ENCODE measurements around the gene ZNF541. TPM values are rescaled to one million over a fixed set of nuclear protein-coding genes. Genes with fewer than 3 reads are reported as not detected.
A peak's percentile ranks its signal among the peaks of the same experiment; 100 is the strongest.

ZNF541 gene, protein sequence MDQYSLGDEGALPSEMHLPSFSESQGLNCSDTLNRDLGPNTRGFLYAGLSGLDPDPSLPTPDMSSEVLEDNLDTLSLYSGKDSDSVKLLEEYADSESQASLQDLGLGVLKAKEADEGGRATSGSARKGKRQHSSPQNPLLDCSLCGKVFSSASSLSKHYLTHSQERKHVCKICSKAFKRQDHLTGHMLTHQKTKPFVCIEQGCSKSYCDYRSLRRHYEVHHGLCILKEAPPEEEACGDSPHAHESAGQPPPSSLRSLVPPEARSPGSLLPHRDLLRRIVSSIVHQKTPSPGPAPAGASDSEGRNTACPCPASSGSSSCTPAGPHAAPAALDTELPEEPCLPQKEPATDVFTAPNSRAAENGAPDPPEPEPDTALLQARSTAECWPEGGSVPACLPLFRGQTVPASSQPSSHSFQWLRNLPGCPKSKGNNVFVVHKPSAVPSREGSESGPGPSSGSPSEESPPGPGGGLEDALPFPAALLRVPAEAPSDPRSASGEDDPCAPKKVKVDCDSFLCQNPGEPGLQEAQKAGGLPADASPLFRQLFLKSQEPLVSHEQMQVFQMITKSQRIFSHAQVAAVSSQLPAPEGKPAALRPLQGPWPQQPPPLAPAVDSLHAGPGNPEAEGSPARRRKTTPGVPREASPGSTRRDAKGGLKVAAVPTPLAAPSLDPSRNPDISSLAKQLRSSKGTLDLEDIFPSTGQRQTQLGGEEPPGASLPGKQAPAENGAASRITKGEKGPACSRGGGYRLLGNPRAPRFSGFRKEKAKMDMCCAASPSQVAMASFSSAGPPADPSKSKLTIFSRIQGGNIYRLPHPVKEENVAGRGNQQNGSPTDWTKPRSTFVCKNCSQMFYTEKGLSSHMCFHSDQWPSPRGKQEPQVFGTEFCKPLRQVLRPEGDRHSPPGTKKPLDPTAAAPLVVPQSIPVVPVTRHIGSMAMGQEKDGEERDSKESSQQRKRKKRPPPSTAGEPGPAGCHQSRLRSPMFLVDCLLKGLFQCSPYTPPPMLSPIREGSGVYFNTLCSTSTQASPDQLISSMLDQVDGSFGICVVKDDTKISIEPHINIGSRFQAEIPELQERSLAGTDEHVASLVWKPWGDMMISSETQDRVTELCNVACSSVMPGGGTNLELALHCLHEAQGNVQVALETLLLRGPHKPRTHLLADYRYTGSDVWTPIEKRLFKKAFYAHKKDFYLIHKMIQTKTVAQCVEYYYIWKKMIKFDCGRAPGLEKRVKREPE (N-terminal part only)
- not detected for polyA plus RNA-seq (2013, experiment 1 of 2)
- polyA plus RNA-seq (2013, experiment 2 of 2), result not detected

DNA sequence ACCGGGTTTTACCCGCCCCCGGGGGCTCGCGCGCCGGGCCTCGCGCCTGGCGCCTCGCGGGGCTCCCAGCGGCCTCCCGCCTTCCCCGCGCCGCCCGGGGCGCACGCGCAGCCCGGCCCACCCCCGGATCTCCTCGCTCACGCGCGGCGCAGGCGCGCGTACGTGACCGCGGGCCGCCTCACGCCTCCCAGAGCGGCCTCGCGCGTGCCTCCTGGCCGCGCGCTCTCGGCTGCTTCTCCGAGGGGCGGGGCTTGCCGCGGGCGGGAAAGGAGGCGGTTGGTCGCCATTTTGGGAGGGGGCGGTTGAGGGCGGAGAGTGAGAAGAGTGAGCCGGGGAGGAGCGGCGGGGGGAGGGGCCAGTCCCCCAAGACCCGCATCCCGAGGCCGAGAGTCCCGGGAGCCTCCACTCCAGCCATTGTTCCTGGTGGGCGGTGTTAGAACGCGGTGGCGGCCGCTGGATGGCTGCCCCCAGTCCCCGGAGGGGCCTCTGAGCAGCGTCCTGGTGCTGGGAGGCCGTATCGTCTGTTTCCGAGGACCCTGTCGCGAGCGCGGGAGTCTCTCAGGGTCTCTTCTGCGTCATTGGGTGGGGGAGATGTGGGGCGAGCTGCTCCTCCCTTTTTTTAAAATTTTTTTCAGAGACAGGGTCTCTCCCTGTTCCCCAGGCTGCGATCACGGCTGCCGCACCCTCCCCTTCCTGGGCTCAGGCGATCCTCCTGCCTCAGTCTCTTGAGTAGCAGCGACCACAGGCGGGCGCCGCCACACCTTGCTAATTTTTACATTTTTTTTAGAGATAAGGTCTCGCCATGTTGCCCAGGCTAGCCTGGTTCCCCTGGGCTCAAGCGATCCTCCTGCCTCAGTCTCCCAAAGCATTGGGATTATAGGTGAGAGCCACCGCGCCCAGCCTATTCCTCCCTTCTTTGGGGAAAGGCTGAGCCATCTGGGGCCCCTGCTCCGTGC lies at the start of gene ZNF541:
ZNF541 (minus strand) TSS at position 78 of the 956 bp plus-strand sequence. CDS start 17,292 bp downstream, outside the sequence.
- H3K23ac ChIP-seq (ENCODE audit: low read depth, low read length, poor library complexity), result no peak within 1 kb of the TSS
- no peak within 1 kb of the TSS for H3K9ac ChIP-seq (ENCODE audit: low read depth, low read length, poor library complexity)
- no peak within 1 kb of the TSS for H2BK12ac ChIP-seq (ENCODE audit: low read length)
- no peak within 1 kb of the TSS for H4K8ac ChIP-seq (ENCODE audit: low read depth, low read length)
- H2BK5ac ChIP-seq (ENCODE audit: low read length), result no peak within 1 kb of the TSS
- H3K36me3 ChIP-seq (replicated peaks in 1 of 2; ENCODE audit: control insufficient read depth in 2 of 2, insufficient read depth in 2 of 2, low read length in 2 of 2), result no peaks in the 10 kb centered on the region
- no peak for DNase-seq (ENCODE audit: low spot score)
- H3K18ac ChIP-seq (ENCODE audit: low read length), result peak within 1 kb of the TSS; percentile 48
- no peak within 1 kb of the TSS for H3K14ac ChIP-seq (ENCODE audit: low read length)
- peaks cover 0 to 3% (median 0%) of the 10 kb centered on the region in 3 experiments for H3K27me3 ChIP-seq (ENCODE audit: control insufficient read depth in 3 of 3, insufficient read depth in 3 of 3, low read depth in 1 of 3, low read length in 3 of 3)
- peak within 1 kb of the TSS; percentile 33 for H2BK15ac ChIP-seq (ENCODE audit: low read length)
- H3K4me3 ChIP-seq (ENCODE audit: low read length in 2 of 2), result no peak within 1 kb of the TSS
- H3K9me3 ChIP-seq (replicated peaks in 1 of 2; ENCODE audit: control insufficient read depth in 2 of 2, insufficient read depth in 1 of 2, low read depth in 1 of 2, low read length in 2 of 2), result no peaks in the 10 kb centered on the region
- no peak within 1 kb of the TSS for H4K91ac ChIP-seq (ENCODE audit: low read depth, low read length, poor library complexity)
- H3K27ac ChIP-seq (replicated peaks; ENCODE audit: low read length), result no peak within 1 kb of the TSS
- H2AFZ ChIP-seq (ENCODE audit: low read length), result no peak within 1 kb of the TSS
- WGBS, 2 donors (ENCODE audit: extremely low coverage in 2 of 2, insufficient read length in 2 of 2, insufficient replicate concordance in 1 of 2), result no CpG with 5 or more reads among the region's 89 CpGs
- no peak within 1 kb of the TSS for H2BK120ac ChIP-seq (ENCODE audit: low read depth, low read length)
- peak within 1 kb of the TSS; percentile 56 for H2AK5ac ChIP-seq (ENCODE audit: low read depth, low read length)
- H3K4me2 ChIP-seq (ENCODE audit: insufficient read depth, low read length, poor library complexity, severe bottlenecking), result no peak within 1 kb of the TSS
- H3K4ac ChIP-seq (ENCODE audit: low read length), result no peak within 1 kb of the TSS
- H3K79me1 ChIP-seq (ENCODE audit: low read depth, low read length), result no peaks in the 10 kb centered on the region
- no peaks in the 10 kb centered on the region for H3K4me1 ChIP-seq (ENCODE audit: control insufficient read depth in 2 of 2, insufficient read depth in 1 of 2, low read depth in 1 of 2, low read length in 2 of 2)

DNA sequence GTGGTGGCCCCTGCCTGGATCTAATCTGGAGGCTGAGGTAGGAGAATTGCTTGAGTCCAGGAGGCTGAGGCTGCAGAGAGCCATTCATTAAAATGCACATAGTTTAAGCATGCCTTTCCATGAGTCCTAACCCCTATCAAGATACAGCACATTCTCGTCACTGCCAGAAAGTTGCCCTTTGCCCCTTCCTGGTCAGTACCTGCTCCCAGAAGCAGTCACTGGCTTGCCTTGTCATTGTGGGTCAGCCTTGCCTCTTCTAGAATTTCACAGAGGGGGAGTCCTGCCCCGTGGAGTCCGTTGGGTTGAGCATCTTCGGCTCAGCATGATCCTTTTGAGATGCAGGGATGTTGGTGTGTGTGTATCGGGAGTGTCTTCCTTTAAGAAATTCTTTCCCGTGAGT lies 46.8 kb upstream of the ZNF541 start:
- no peak overlapping the region for H4K91ac ChIP-seq (ENCODE audit: low read depth, low read length, poor library complexity)
- H2BK120ac ChIP-seq (ENCODE audit: low read depth, low read length), result no peak overlapping the region
- no peak overlapping the region for H2AFZ ChIP-seq (ENCODE audit: low read length)
- no peak overlapping the region for H3K14ac ChIP-seq (ENCODE audit: low read length)
- H2BK5ac ChIP-seq (ENCODE audit: low read length), result no peak overlapping the region
- no peaks in the 10 kb centered on the region for H3K9me3 ChIP-seq (replicated peaks in 1 of 2; ENCODE audit: control insufficient read depth in 2 of 2, insufficient read depth in 1 of 2, low read depth in 1 of 2, low read length in 2 of 2)
- H4K8ac ChIP-seq (ENCODE audit: low read depth, low read length), result no peak overlapping the region
- no peak overlapping the region for H2AK5ac ChIP-seq (ENCODE audit: low read depth, low read length)
- no peaks in the 10 kb centered on the region for H3K27me3 ChIP-seq (ENCODE audit: control insufficient read depth in 3 of 3, insufficient read depth in 3 of 3, low read depth in 1 of 3, low read length in 3 of 3)
- H3K4me1 ChIP-seq (ENCODE audit: control insufficient read depth in 2 of 2, insufficient read depth in 1 of 2, low read depth in 1 of 2, low read length in 2 of 2), result peaks cover 14 to 17% of the 10 kb centered on the region in 2 donors
- no peak for DNase-seq (ENCODE audit: low spot score)
- H3K18ac ChIP-seq (ENCODE audit: low read length), result no peak overlapping the region
- H3K4me3 ChIP-seq (ENCODE audit: low read length in 2 of 2), result no peak overlapping the region
- H2BK15ac ChIP-seq (ENCODE audit: low read length), result no peak overlapping the region
- no peak overlapping the region for H3K9ac ChIP-seq (ENCODE audit: low read depth, low read length, poor library complexity)
- H3K36me3 ChIP-seq (replicated peaks in 1 of 2; ENCODE audit: control insufficient read depth in 2 of 2, insufficient read depth in 2 of 2, low read length in 2 of 2), result peaks cover 7 to 24% of the 10 kb centered on the region in 2 donors
- H3K79me1 ChIP-seq (ENCODE audit: low read depth, low read length), result peaks cover 18% of the 10 kb centered on the region
- H3K4ac ChIP-seq (ENCODE audit: low read length), result no peak overlapping the region
- WGBS, 2 donors (ENCODE audit: extremely low coverage in 2 of 2, insufficient read length in 2 of 2, insufficient replicate concordance in 1 of 2), result no CpG with 5 or more reads among the region's 6 CpGs
- no peak overlapping the region for H2BK12ac ChIP-seq (ENCODE audit: low read length)
- no peak overlapping the region for H3K23ac ChIP-seq (ENCODE audit: low read depth, low read length, poor library complexity)
- H3K27ac ChIP-seq (replicated peaks; ENCODE audit: low read length), result no peak overlapping the region
- no peak overlapping the region for H3K4me2 ChIP-seq (ENCODE audit: insufficient read depth, low read length, poor library complexity, severe bottlenecking)

DNA sequence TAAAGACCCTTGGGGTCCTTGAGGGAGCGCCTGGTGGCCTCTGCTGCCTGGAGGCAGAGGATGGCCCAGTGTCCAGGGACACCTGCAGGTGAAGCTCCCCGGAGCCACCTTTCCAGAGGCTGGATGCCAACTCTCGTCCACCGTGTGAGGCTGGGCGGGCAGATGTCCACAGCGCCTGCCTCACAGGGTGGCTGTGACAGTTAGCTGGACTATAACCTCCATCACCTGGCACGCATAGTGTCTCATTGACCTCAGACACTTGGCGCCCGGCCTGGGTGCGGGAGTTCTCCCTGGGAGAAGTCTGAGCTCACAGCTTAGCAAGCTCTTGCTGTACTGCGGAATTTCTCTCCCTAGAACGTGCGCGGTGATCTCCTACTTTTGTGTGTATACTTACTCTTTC lies 45.8 kb upstream of the ZNF541 start:
- no peak overlapping the region for H4K8ac ChIP-seq (ENCODE audit: low read depth, low read length)
- no peak overlapping the region for H4K91ac ChIP-seq (ENCODE audit: low read depth, low read length, poor library complexity)
- DNase-seq (ENCODE audit: low spot score), result no peak
- H3K14ac ChIP-seq (ENCODE audit: low read length), result no peak overlapping the region
- H2BK120ac ChIP-seq (ENCODE audit: low read depth, low read length), result no peak overlapping the region
- H2BK5ac ChIP-seq (ENCODE audit: low read length), result no peak overlapping the region
- no peak overlapping the region for H3K18ac ChIP-seq (ENCODE audit: low read length)
- H3K9ac ChIP-seq (ENCODE audit: low read depth, low read length, poor library complexity), result no peak overlapping the region
- H3K4me3 ChIP-seq (ENCODE audit: low read length in 2 of 2), result no peak overlapping the region
- H2BK12ac ChIP-seq (ENCODE audit: low read length), result no peak overlapping the region
- peaks cover 5 to 22% of the 10 kb centered on the region in 2 donors for H3K36me3 ChIP-seq (replicated peaks in 1 of 2; ENCODE audit: control insufficient read depth in 2 of 2, insufficient read depth in 2 of 2, low read length in 2 of 2)
- H3K27me3 ChIP-seq (ENCODE audit: control insufficient read depth in 3 of 3, insufficient read depth in 3 of 3, low read depth in 1 of 3, low read length in 3 of 3), result no peaks in the 10 kb centered on the region
- H3K4me2 ChIP-seq (ENCODE audit: insufficient read depth, low read length, poor library complexity, severe bottlenecking), result no peak overlapping the region
- H3K23ac ChIP-seq (ENCODE audit: low read depth, low read length, poor library complexity), result peak overlapping the region; percentile 47
- no peaks in the 10 kb centered on the region for H3K9me3 ChIP-seq (replicated peaks in 1 of 2; ENCODE audit: control insufficient read depth in 2 of 2, insufficient read depth in 1 of 2, low read depth in 1 of 2, low read length in 2 of 2)
- no peak overlapping the region for H2BK15ac ChIP-seq (ENCODE audit: low read length)
- H2AK5ac ChIP-seq (ENCODE audit: low read depth, low read length), result no peak overlapping the region
- H3K4me1 ChIP-seq (ENCODE audit: control insufficient read depth in 2 of 2, insufficient read depth in 1 of 2, low read depth in 1 of 2, low read length in 2 of 2), result peaks cover 14 to 18% of the 10 kb centered on the region in 2 donors
- H3K4ac ChIP-seq (ENCODE audit: low read length), result no peak overlapping the region
- no CpG with 5 or more reads among the region's 14 CpGs for WGBS, 2 donors (ENCODE audit: extremely low coverage in 2 of 2, insufficient read length in 2 of 2, insufficient replicate concordance in 1 of 2)
- peaks cover 15% of the 10 kb centered on the region for H3K79me1 ChIP-seq (ENCODE audit: low read depth, low read length)
- H2AFZ ChIP-seq (ENCODE audit: low read length), result no peak overlapping the region
- H3K27ac ChIP-seq (replicated peaks; ENCODE audit: low read length), result no peak overlapping the region
